HL-60 (cell line): Measurements from ENCODE around the gene RBP4.

Experiments used
- DNase-seq, 2 experiments: peaks; one replicate each; pipeline ENCODE4 v3.0.0-alpha.2; 2010 to 2020; ENCODE audit warnings: low read depth in 1 of 2, low spot score in 1 of 2
- H3K27ac ChIP-seq: fragments of 250-450 bp; sonication (Bioruptor Pico); replicated peaks from 2 replicates; pipeline ENCODE4 v1.5.1; 2020; ENCODE audit warnings: mild to moderate bottlenecking, moderate library complexity
- H3K27me3 ChIP-seq: fragments of 250-450 bp; sonication (Bioruptor Pico); 2 replicates; pipeline ENCODE4 v1.5.1; 2021; ENCODE audit warnings: mild to moderate bottlenecking, moderate library complexity; ENCODE audit not compliant: insufficient read depth, poor library complexity, severe bottlenecking
- H3K4me3 ChIP-seq: replicated peaks from 2 replicates; pipeline ENCODE4 v1.5.1; 2011; ENCODE audit warnings: mild to moderate bottlenecking, control low read depth, low read length; ENCODE audit not compliant: insufficient read depth
- CTCF ChIP-seq: IDR thresholded peaks from one replicate; pipeline ENCODE4 v1.5.1; 2011; ENCODE audit warnings: low read length, control low read depth, inconsistent platforms; ENCODE audit not compliant: insufficient read depth
- GABPA ChIP-seq: IDR thresholded peaks from 2 replicates; pipeline ENCODE4 v1.6.1; 2012; ENCODE audit warnings: low read depth
- POLR2AphosphoS5 ChIP-seq: IDR thresholded peaks from 2 replicates; pipeline ENCODE4 v1.6.1; 2012; ENCODE audit warnings: low read depth
- SPI1 ChIP-seq: IDR thresholded peaks from 2 replicates; pipeline ENCODE4 v1.6.1; 2012; ENCODE audit warnings: low read depth, mild to moderate bottlenecking, borderline replicate concordance
- long read RNA-seq: library from polyadenylated mRNA; unstranded; transcript quantifications from one replicate; pipeline ENCODE4 v2.0.0, GENCODE V29; 2020
- TF ChIP-seq, protein P1 (sequence below): IDR thresholded peaks from 2 replicates; pipeline ENCODE4 v1.6.1; 2012; ENCODE audit warnings: low read depth; ENCODE audit not compliant: insufficient replicate concordance

The RBP4 gene
- long read RNA-seq: 0 reads

DNA sequence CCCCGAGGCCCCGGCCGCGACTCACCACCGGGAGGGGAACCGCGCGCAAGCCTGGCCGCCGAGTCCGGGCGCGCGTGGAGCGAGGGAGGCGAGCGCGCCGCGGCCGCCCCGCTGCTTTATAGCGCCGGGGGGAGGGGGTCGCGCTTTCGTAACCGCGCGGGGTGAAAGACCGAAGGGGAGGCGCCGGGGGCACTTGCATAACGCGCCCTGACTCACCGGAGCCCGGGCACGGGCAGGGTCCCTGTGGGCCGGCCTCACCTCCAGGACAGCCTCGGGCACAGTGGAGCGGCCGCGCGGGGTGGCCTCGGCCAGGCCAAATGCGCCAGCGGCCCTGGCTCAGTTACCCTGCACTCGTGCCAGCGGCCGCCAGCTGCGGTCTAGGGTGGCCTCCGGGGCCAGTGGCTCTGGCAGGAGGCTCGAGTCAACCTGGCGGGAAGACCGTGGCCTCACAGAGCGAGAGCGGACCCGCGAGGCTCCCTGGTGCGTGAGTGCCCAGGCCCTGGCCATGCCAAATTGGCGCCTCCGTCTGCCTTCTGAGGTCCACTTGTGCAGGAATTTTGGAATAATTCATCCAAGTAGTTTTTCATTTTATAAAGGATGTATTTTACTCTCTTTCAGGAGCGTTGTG lies at the start of gene RBP4:
Gene RBP4 (minus strand): TSS at position 90 of the 628 bp plus-strand sequence. CDS start 207 bp downstream, outside the sequence.
- no peak for TF ChIP-seq POLR2AphosphoS5
- TF ChIP-seq SPI1: no peak
- TF ChIP-seq, protein P1, sequence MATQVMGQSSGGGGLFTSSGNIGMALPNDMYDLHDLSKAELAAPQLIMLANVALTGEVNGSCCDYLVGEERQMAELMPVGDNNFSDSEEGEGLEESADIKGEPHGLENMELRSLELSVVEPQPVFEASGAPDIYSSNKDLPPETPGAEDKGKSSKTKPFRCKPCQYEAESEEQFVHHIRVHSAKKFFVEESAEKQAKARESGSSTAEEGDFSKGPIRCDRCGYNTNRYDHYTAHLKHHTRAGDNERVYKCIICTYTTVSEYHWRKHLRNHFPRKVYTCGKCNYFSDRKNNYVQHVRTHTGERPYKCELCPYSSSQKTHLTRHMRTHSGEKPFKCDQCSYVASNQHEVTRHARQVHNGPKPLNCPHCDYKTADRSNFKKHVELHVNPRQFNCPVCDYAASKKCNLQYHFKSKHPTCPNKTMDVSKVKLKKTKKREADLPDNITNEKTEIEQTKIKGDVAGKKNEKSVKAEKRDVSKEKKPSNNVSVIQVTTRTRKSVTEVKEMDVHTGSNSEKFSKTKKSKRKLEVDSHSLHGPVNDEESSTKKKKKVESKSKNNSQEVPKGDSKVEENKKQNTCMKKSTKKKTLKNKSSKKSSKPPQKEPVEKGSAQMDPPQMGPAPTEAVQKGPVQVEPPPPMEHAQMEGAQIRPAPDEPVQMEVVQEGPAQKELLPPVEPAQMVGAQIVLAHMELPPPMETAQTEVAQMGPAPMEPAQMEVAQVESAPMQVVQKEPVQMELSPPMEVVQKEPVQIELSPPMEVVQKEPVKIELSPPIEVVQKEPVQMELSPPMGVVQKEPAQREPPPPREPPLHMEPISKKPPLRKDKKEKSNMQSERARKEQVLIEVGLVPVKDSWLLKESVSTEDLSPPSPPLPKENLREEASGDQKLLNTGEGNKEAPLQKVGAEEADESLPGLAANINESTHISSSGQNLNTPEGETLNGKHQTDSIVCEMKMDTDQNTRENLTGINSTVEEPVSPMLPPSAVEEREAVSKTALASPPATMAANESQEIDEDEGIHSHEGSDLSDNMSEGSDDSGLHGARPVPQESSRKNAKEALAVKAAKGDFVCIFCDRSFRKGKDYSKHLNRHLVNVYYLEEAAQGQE: no peak
- no peak for TF ChIP-seq GABPA
- no peak for TF ChIP-seq CTCF
- Histone ChIP-seq H3K4me3 (peak within 1 kb of the TSS; percentile 32), H3K27ac (no peak within 1 kb of the TSS), H3K27me3 (peaks cover 16% of the 10 kb centered on the region)
- no peak for DNase-seq

- Histone ChIP-seq H3K4me3 (no peak overlapping the region), H3K27ac (no peak overlapping the region), H3K27me3 (no peaks in the 10 kb centered on the region)
- TF ChIP-seq CTCF (no peak), GABPA (no peak), SPI1 (no peak), POLR2AphosphoS5 (no peak)
- TF ChIP-seq, protein P1: no peak
- no peak for DNase-seq
Observed at GRCh38 chr10:93639791-93640190, 38.8 kb upstream of the RBP4 start.

DNA sequence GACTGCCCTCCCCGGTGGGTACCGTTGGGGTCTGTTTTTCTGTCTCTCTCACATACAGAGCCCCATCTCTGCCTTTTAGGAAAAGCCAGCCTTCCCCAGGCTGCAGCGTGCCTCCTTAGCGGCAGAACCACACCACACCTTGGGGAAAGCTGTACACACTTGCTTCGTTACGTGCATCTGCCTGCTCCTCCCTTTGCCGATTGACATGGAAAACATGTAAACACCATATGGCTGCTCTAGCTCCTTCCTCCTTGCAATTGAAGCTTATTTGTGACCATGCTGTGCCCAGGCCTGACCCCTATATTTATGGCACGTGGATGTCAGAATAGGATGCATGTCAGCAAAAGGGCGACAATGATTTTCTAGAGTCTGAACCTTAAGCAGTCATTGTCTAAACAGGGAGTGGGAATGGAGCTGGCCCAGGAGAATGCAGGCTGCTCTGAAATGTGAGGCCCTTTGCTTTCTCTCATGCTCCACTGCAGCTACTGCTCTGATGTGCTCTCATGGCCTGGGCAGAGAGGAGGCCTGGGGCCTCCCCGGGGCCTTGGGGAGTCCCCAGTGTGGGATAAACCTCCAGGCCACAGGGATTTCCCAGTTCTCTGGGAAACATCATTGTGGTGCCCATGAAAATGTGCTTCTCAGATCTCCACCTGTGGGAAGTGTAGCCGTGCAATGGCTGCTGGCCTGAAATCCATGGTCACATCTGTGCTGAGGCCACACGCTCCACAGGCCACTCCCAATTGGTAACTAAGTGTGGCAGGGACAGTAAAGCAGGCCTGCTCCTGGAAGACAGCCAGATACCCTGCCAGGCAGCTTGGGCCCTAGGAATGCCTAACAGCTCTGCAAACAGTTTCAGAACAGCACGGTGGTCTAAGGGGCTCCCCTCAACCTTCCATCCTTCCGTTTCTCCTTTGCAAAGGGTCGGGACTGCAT lies 29.9 kb upstream of the RBP4 start:
- Histone ChIP-seq H3K27ac (no peak overlapping the region), H3K27me3 (no peaks in the 10 kb centered on the region), H3K4me3 (no peak overlapping the region)
- no peak for DNase-seq
- no peak for TF ChIP-seq SPI1
- no peak for TF ChIP-seq CTCF
- no peak for TF ChIP-seq POLR2AphosphoS5
- TF ChIP-seq, protein P1: no peak
- TF ChIP-seq GABPA: no peak
